T-helper 17 cell (primary cell): ENCODE data around the gene ZNF624. TPM values are rescaled to one million over a fixed set of nuclear protein-coding genes. Genes with fewer than 3 reads are reported as not detected.

Experiments
- ATAC-seq: fragments of 150-1000 bp; cut with Tn5 transposase; 2 replicates; pipeline ENCODE4 v1.10.0; 2021; ENCODE audit warnings: mild to moderate bottlenecking, moderate library complexity
- DNase-seq, 3 donors: peaks; one replicate each; pipeline versions ENCODE4 v3.0.0 to v3.0.0-alpha.2; 2020 to 2021
- H3K9me3 ChIP-seq: one replicate; pipeline ENCODE4 v1.7.0; 2013; ENCODE audit warnings: low read length, mild to moderate bottlenecking; ENCODE audit not compliant: control insufficient read depth, poor library complexity, severe bottlenecking
- H3K27ac Mint-ChIP-seq: one replicate; pipeline ENCODE4 v1.8.0; 2022; ENCODE audit warnings: mild to moderate bottlenecking, moderate library complexity, mixed read lengths
- H3K27me3 Mint-ChIP-seq: one replicate; pipeline ENCODE4 v1.8.0; 2022; ENCODE audit warnings: mixed read lengths
- H3K36me3 Mint-ChIP-seq: one replicate; pipeline ENCODE4 v1.8.0; 2022; ENCODE audit warnings: low read depth, mixed read lengths
- H3K4me1 Mint-ChIP-seq: one replicate; pipeline ENCODE4 v1.8.0; 2022; ENCODE audit warnings: mild to moderate bottlenecking, mixed read lengths
- H3K4me3 Mint-ChIP-seq: one replicate; pipeline ENCODE4 v1.8.0; 2022; ENCODE audit warnings: mild to moderate bottlenecking, moderate library complexity, mixed read lengths
- total RNA-seq, 4 donors: library from RNA in 2 of 4; stranded (reverse) in 2 of 4; gene quantifications; one replicate each; pipeline ENCODE4 v1.2.3 and lab custom pipeline; 2022 to 2026

The ZNF624 gene
- total RNA-seq, 2 donors from 2014 or later, result 4.0 to 4.1 TPM

DNA sequence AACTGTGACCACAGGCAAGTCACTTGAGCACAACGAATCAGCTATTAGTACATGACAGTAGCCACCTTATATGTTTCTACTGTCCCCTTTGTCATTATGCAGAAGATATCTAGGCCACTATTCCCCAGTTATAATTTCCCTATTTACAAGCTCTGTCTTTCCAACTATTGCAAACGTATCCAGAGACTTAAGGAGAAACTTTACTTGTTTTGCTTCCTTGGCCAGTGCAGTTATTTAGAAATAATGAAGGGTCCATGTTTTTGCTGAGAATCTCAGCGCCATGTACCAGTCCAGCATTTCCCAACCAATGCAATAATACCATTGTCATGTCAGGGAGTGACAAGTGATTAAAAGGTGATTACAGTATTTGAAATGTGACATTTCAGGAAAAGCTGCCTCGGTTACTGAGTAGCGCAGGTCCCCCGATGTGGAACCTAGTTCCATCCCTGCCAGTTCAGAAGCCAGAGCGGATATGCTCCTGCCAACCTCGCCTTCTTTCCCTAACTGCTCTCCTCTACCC, 743 bp downstream of the ZNF624 start:
- no peaks in the 10 kb centered on the region for H3K9me3 ChIP-seq
- Mint-ChIP-seq H3K27me3 (peaks cover 7% of the 10 kb centered on the region), H3K4me1 (peaks cover 16% of the 10 kb centered on the region), H3K27ac (peak overlapping the region; percentile 27), H3K4me3 (peak overlapping the region; percentile 87), H3K36me3 (peaks cover 3% of the 10 kb centered on the region)
- ATAC-seq (no peak), DNase-seq (no peak)

DNA sequence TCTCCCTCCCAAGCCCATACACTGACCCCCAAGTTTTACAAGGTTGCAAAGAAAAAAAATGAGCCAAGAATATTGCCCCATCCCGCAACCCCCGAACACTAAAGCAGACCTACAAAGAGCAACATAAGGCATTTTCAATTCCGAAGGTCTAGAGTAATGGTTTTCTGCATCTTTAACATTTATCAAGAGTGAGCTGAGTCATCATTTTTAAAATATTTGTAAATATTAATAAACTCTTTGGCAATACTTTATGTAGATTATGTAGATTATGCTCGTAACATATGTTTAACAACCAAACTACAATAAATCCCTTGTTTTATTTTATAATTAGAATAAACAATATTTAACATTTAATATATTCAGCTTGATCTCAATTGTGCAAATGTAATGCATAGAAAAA, 1.4 kb downstream of the ZNF624 start:
- Mint-ChIP-seq H3K27me3 (peaks cover under 1% of the 10 kb centered on the region), H3K27ac (no peak overlapping the region), H3K36me3 (peaks cover 3% of the 10 kb centered on the region), H3K4me1 (peaks cover 16% of the 10 kb centered on the region), H3K4me3 (peak overlapping the region; percentile 45)
- no peaks in the 10 kb centered on the region for H3K9me3 ChIP-seq
- DNase-seq, result no peak
- ATAC-seq, result no peak

GRCh38 chr17:16649585-16649984, 4.1 kb downstream of the ZNF624 start:
- H3K4me1 Mint-ChIP-seq, result peaks cover 16% of the 10 kb centered on the region
- ATAC-seq, result no peak
- H3K27ac Mint-ChIP-seq, result no peak overlapping the region
- no peak overlapping the region for H3K4me3 Mint-ChIP-seq
- no peak for DNase-seq
- H3K9me3 ChIP-seq, result no peaks in the 10 kb centered on the region
- peaks cover 3% of the 10 kb centered on the region for H3K36me3 Mint-ChIP-seq
- no peaks in the 10 kb centered on the region for H3K27me3 Mint-ChIP-seq

DNA sequence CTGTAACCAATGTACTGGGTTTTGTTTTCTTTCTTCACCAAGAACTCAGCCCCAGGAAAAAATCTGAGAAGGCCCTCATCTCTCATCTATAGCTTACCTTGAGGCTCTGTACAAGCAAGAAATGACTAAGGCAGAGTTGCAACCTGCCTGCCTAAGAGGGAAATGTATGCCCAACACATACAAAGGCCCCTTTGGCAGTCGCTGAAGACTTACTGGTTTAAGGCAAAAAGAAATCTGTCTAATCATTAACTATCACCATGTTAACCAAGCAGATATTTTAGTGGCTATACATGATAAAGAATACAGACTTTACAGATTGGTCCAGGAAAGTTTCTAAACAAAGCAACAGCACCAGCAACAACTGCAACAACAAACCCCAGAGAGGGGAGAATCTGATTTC, 14.2 kb downstream of the ZNF624 start:
- Mint-ChIP-seq H3K27ac (no peak overlapping the region), H3K4me1 (no peaks in the 10 kb centered on the region), H3K27me3 (no peaks in the 10 kb centered on the region), H3K36me3 (peaks cover 3% of the 10 kb centered on the region), H3K4me3 (no peak overlapping the region)
- DNase-seq (no peak), ATAC-seq (no peak)
- H3K9me3 ChIP-seq, result no peaks in the 10 kb centered on the region

- H3K9me3 ChIP-seq, result peaks cover 44% of the 10 kb centered on the region
- Mint-ChIP-seq H3K36me3 (peaks cover 4% of the 10 kb centered on the region), H3K27me3 (no peaks in the 10 kb centered on the region), H3K4me1 (no peaks in the 10 kb centered on the region), H3K4me3 (no peak overlapping the region), H3K27ac (no peak overlapping the region)
- DNase-seq, result no peak
- no peak for ATAC-seq
These were observed 30.4 kb downstream of the ZNF624 start for GRCh38 chr17:16623282-16623681.

GRCh38 chr17:16622540-16623277, 30.9 kb downstream of the ZNF624 start:
- ATAC-seq, result no peak
- H3K4me1 Mint-ChIP-seq, result no peaks in the 10 kb centered on the region
- DNase-seq, result no peak
- H3K27me3 Mint-ChIP-seq, result no peaks in the 10 kb centered on the region
- no peak overlapping the region for H3K4me3 Mint-ChIP-seq
- H3K27ac Mint-ChIP-seq, result no peak overlapping the region
- peaks cover 43% of the 10 kb centered on the region for H3K9me3 ChIP-seq
- peaks cover 4% of the 10 kb centered on the region for H3K36me3 Mint-ChIP-seq

GRCh38 chr17:16617481-16618060, 36.1 kb downstream of the ZNF624 start:
- H3K27me3 Mint-ChIP-seq, result no peaks in the 10 kb centered on the region

GRCh38 chr17:16599537-16599936, 54.1 kb downstream of the ZNF624 start:
- Mint-ChIP-seq H3K4me1 (no peaks in the 10 kb centered on the region), H3K27me3 (peaks cover 14% of the 10 kb centered on the region), H3K36me3 (no peaks in the 10 kb centered on the region), H3K4me3 (no peak overlapping the region), H3K27ac (no peak overlapping the region)
- ATAC-seq, result no peak
- DNase-seq, result no peak
- H3K9me3 ChIP-seq, result no peaks in the 10 kb centered on the region

More at GRCh38 chr17:16617481-16618060, 36.1 kb downstream of the ZNF624 start:
- peaks cover 19% of the 10 kb centered on the region for H3K9me3 ChIP-seq
- Mint-ChIP-seq H3K27ac (no peak overlapping the region), H3K4me3 (no peak overlapping the region), H3K4me1 (no peaks in the 10 kb centered on the region), H3K36me3 (peaks cover 2% of the 10 kb centered on the region)
- ATAC-seq (no peak), DNase-seq (no peak)

GRCh38 chr17:16593356-16594102, 60.1 kb downstream of the ZNF624 start:
- Mint-ChIP-seq H3K4me3 (no peak overlapping the region), H3K27me3 (peaks cover 46% of the 10 kb centered on the region), H3K27ac (no peak overlapping the region), H3K4me1 (peaks cover 7% of the 10 kb centered on the region), H3K36me3 (no peaks in the 10 kb centered on the region)
- DNase-seq (no peak), ATAC-seq (no peak)
- H3K9me3 ChIP-seq, result no peaks in the 10 kb centered on the region

DNA sequence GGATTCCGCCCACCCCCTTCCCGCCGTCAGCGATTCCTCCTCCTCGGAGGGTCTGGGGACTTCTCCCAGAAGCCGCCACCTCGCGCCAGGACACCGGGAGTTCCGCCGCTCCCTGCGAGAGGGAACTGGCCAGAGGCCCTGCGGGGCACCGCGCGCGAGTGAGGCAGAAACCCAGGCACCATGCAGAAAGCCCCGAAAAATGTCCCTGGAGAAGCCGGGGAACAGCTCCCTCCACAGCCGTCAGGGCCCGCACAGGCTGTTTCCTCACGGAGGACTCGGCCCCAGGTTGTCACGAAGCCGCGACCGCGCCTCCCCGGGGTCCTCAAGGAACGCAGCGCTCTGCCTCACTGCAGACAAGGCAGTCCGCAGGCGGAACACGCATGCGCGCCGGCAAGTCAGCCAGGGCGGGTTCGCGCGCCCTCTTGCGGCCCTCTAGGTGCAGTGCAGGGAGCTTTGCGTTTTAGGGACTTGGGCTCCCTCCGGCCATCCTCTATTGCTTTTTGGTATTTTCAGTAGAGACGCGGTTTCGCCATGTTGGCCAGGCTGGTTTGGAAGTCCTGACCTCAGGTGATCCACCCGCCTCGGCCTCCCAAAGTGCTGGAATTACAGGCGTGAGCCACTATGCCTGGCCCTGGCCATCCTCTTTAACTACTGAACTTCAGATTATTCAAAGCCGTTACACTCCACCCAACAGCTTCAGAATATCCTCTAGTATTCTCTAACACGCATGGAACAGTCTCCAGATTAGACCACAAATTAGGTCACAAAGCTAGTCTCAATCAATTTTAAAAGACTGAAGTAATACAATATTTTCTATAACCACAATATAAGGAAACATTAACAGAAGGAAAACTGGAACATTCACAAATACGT, 64.3 kb downstream of the ZNF624 start:
- DNase-seq (peak; percentile 87 to 92 (median 91)), ATAC-seq (peak; percentile 93)
- H3K27ac Mint-ChIP-seq, result no peak overlapping the region
- H3K27me3 Mint-ChIP-seq, result peaks cover 49% of the 10 kb centered on the region
- H3K4me3 Mint-ChIP-seq, result peak overlapping the region; percentile 75
- H3K4me1 Mint-ChIP-seq, result peaks cover 12% of the 10 kb centered on the region
- H3K9me3 ChIP-seq, result no peaks in the 10 kb centered on the region
- H3K36me3 Mint-ChIP-seq, result no peaks in the 10 kb centered on the region

GRCh38 chr17:16585796-16586195, 67.9 kb downstream of the ZNF624 start:
- H3K36me3 Mint-ChIP-seq, result no peaks in the 10 kb centered on the region
- peaks cover 36% of the 10 kb centered on the region for H3K27me3 Mint-ChIP-seq
- no peak overlapping the region for H3K4me3 Mint-ChIP-seq
- no peak overlapping the region for H3K27ac Mint-ChIP-seq
- H3K4me1 Mint-ChIP-seq, result peaks cover 20% of the 10 kb centered on the region
- ATAC-seq (no peak), DNase-seq (no peak)
- H3K9me3 ChIP-seq, result no peaks in the 10 kb centered on the region

DNA sequence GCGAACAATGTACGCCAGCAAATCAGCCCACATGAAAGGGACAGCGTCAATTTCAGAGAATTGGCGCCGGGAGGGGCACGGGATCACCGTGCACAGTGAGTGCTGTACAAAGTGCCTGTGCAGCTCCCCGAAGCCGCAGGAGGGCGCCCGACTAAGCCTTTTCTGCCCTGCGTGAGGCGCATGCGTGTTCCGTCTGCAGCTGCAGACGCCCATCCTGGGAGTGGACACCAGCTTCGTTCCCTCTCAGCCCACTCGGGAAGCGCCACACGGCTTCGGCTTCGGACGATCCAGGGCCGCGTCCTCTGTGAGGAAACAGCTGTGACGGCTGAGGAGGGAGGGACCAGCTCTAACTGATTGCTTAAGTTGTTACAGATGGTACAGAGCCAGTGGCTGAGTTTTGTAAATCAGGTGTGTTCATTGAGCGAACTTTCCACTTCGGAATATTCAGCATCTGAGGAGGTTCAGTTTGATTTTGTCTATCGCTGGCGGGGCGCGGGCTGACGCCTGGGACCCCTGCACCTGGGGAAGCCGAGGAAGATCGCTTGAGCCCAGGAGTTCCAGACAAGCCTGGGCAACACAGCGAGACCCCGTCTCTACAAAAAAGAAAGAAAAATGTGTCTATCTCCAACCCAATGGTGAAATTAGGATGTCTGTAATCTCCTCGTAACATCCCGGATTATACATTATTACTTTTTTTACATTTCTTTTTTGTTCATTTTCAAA, 69.2 kb downstream of the ZNF624 start:
- peak overlapping the region; percentile 80 for H3K4me3 Mint-ChIP-seq
- peak overlapping the region; percentile 93 for H3K27ac Mint-ChIP-seq
- H3K27me3 Mint-ChIP-seq, result peaks cover 26% of the 10 kb centered on the region
- H3K36me3 Mint-ChIP-seq, result no peaks in the 10 kb centered on the region
- H3K9me3 ChIP-seq, result no peaks in the 10 kb centered on the region
- ATAC-seq, result peak; percentile 98
- DNase-seq, result peak; percentile 81 to 92 (median 86)
- H3K4me1 Mint-ChIP-seq, result peaks cover 15% of the 10 kb centered on the region
